Muscle of leg (tissue), 11 donors: Measurements from ENCODE around the gene SALL1. TPM values are rescaled to one million over a fixed set of nuclear protein-coding genes. Genes with fewer than 3 reads are reported as not detected.

ENCODE experiments used
- DNase-seq: peaks from one replicate; pipeline ENCODE4 v3.0.0; 2013
- H3K27ac ChIP-seq: one replicate; pipeline ENCODE4 v1.5.1; 2013; ENCODE audit warnings: mild to moderate bottlenecking, low read length, control low read depth
- H3K27me3 ChIP-seq: one replicate; pipeline ENCODE4 v1.6.1; 2013; ENCODE audit warnings: low read length; ENCODE audit not compliant: control insufficient read depth, insufficient read depth
- H3K36me3 ChIP-seq: one replicate; pipeline ENCODE4 v1.6.1; 2013; ENCODE audit warnings: low read length; ENCODE audit not compliant: control insufficient read depth, insufficient read depth
- H3K4me1 ChIP-seq: one replicate; pipeline ENCODE4 v1.6.1; 2013; ENCODE audit warnings: low read length; ENCODE audit not compliant: control insufficient read depth, insufficient read depth
- H3K4me3 ChIP-seq: one replicate; pipeline ENCODE4 v1.5.1; 2013; ENCODE audit warnings: low read length, control low read depth
- H3K9me3 ChIP-seq: replicated peaks from 2 replicates; pipeline ENCODE4 v1.6.1; 2013; ENCODE audit warnings: low read depth, low read length; ENCODE audit not compliant: control insufficient read depth
- WGBS: methylation state at CpG from one replicate; pipeline ENCODE4 v1.1.5; 2013; ENCODE audit warnings: missing lambda C conversion rate; ENCODE audit not compliant: insufficient coverage; 5-methylcytosine and 5-hydroxymethylcytosine counted together
- polyA plus RNA-seq, 8 donors: library from polyadenylated mRNA; unstranded; fragments of 120-200 nt; gene quantifications; one replicate each; pipeline versions ENCODE4 v1.2.1 to v1.2.3, GENCODE V29; 2013; ENCODE audit warnings: inconsistent platforms in 1 of 8, low replicate concordance in 1 of 8; ENCODE audit not compliant: insufficient read length in 8 of 8, insufficient read depth in 1 of 8
- total RNA-seq: library from RNA; stranded (reverse); fragments of 120-200 nt; gene quantifications from one replicate; pipeline ENCODE4 v1.2.4, GENCODE V29; 2013

The SALL1 gene
- total and polyA plus RNA-seq, 9 donors: under 0.01 to 0.26 (median 0.14) TPM

DNA sequence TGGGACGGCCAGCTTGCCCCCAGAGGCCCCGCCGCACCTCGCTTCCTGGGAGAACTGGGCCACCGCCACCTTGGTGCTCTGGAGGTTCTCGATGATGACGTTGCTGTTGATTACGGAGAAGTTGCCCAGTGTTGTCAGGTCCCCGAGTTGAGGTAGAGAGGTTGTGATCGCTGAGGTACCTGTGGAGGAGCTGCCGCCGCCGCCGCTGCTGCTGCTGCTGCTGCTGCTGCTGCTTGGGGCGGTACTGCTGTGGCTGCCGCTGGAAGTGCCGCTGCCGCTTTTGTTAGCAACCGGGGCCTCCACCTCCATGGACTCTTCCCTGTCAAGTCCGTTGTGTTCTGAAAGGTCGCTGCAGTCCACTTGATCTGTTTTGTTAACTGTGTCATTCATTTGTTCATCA, 9.5 kb downstream of the SALL1 start:
- 88% methylated on average over 20 of the region's 21 CpGs for WGBS
- H3K27me3 ChIP-seq: peaks cover 33% of the 10 kb centered on the region
- H3K4me3 ChIP-seq: no peak overlapping the region

DNA sequence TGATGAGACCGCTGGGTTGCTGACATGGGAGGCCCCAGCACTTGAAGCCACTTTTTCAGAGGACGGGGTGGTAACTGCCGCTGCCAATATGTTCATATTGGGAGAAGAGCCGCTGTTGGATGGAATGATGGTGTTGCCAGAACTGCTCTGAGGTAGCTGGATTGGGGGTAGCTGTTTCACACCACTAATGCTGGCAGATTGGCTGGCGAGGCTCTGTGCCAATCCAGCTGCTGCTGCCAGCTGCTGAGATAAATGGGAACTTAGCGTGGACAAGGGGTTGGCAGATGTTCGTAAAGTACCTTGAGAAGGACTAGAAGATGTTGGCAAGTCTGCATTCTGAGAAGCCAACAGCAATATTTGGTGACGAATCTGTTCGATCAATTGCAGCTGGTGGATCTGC, 10.0 kb downstream of the SALL1 start:
- Histone ChIP-seq H3K27me3 (peaks cover 30% of the 10 kb centered on the region), H3K9me3 (no peaks in the 10 kb centered on the region)
- WGBS: 78% methylated on average over 9 of the region's 9 CpGs

More for the DNA sequence above, 9.5 kb downstream of the SALL1 start:
- DNase-seq: no peak
- H3K9me3 ChIP-seq: no peaks in the 10 kb centered on the region
- no peaks in the 10 kb centered on the region for H3K36me3 ChIP-seq
- peaks cover 8% of the 10 kb centered on the region for H3K4me1 ChIP-seq
- no peak overlapping the region for H3K27ac ChIP-seq

DNA sequence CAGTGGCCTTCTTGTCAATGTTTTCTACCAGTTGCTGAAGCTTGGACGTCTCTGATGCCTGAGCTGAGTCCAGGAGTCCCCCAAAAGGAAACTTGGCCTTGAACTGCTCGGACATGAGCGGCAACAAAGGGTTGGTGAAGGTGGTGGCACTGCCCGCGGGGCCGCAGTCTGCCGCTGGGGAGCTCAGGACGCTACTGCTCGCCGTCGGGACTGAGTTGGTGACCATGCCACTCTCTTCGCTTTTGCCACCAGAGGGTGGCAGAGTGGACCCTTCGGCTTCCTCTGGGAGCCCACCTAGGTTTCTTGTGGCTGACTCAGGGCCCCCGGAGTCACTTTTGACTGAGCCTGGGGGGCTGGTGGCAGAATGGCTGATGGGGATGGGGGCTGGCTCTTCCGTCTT, 11.0 kb downstream of the SALL1 start:
- H3K4me3 ChIP-seq: no peak overlapping the region
- no peak for DNase-seq
- 90% methylated on average over 15 of the region's 15 CpGs for WGBS
- H3K9me3 ChIP-seq: no peaks in the 10 kb centered on the region
- no peak overlapping the region for H3K27ac ChIP-seq
- H3K4me1 ChIP-seq: peaks cover 8% of the 10 kb centered on the region
- peaks cover 35% of the 10 kb centered on the region for H3K27me3 ChIP-seq
- no peaks in the 10 kb centered on the region for H3K36me3 ChIP-seq

More for the DNA sequence above, 10.0 kb downstream of the SALL1 start:
- Histone ChIP-seq H3K27ac (no peak overlapping the region), H3K4me3 (no peak overlapping the region), H3K4me1 (peaks cover 8% of the 10 kb centered on the region), H3K36me3 (no peaks in the 10 kb centered on the region)
- DNase-seq: no peak

- H3K27me3 ChIP-seq: peaks cover 41% of the 10 kb centered on the region
- H3K9me3 ChIP-seq: no peaks in the 10 kb centered on the region
- H3K27ac ChIP-seq: no peak overlapping the region
- H3K36me3 ChIP-seq: no peaks in the 10 kb centered on the region
- H3K4me1 ChIP-seq: peaks cover 9% of the 10 kb centered on the region
- H3K4me3 ChIP-seq: no peak overlapping the region
- 84% methylated on average over 8 of the region's 11 CpGs for WGBS
- no peak for DNase-seq
Measured at GRCh38 chr16:51139568-51139967, 11.5 kb downstream of the SALL1 start.

DNA sequence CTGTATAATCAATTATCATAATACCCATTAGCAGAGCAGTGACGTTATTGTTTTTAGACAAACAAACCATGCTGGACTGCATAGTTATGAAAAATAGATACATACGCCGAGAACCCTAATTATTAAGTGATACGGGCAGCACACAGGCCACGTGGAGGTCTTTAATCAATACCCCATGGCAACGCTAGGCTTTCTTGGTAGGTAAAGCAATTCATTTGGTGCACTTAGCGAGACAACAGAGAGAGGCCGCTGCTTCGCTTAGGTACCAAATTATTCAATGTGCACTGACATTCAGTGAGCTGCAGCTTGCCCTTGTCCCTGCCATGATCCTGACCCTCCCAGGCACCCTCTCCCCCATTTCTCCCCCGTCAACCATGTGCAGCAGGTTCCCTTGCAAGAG, 12.9 kb downstream of the SALL1 start:
- DNase-seq: no peak
- H3K27me3 ChIP-seq: peaks cover 54% of the 10 kb centered on the region
- peaks cover 11% of the 10 kb centered on the region for H3K4me1 ChIP-seq
- WGBS: 84% methylated on average over 8 of the region's 10 CpGs
- H3K27ac ChIP-seq: no peak overlapping the region
- H3K36me3 ChIP-seq: no peaks in the 10 kb centered on the region
- no peaks in the 10 kb centered on the region for H3K9me3 ChIP-seq
- no peak overlapping the region for H3K4me3 ChIP-seq

- peaks cover 53% of the 10 kb centered on the region for H3K27me3 ChIP-seq
Measured at GRCh38 chr16:51137097-51137496, 14.0 kb downstream of the SALL1 start.

GRCh38 chr16:51134876-51135275, 16.2 kb downstream of the SALL1 start:
- WGBS: 22% methylated on average over 25 of the region's 34 CpGs
- no peaks in the 10 kb centered on the region for H3K9me3 ChIP-seq
- peaks cover 49% of the 10 kb centered on the region for H3K27me3 ChIP-seq
- no peak for DNase-seq
- H3K4me3 ChIP-seq: no peak overlapping the region
- no peak overlapping the region for H3K27ac ChIP-seq
- H3K4me1 ChIP-seq: peaks cover 4% of the 10 kb centered on the region
- no peaks in the 10 kb centered on the region for H3K36me3 ChIP-seq

More at GRCh38 chr16:51137097-51137496, 14.0 kb downstream of the SALL1 start:
- no peaks in the 10 kb centered on the region for H3K9me3 ChIP-seq
- no peak overlapping the region for H3K27ac ChIP-seq
- 74% methylated on average over 18 of the region's 18 CpGs for WGBS
- H3K4me1 ChIP-seq: peaks cover 11% of the 10 kb centered on the region
- H3K36me3 ChIP-seq: no peaks in the 10 kb centered on the region
- no peak for DNase-seq
- H3K4me3 ChIP-seq: no peak overlapping the region

DNA sequence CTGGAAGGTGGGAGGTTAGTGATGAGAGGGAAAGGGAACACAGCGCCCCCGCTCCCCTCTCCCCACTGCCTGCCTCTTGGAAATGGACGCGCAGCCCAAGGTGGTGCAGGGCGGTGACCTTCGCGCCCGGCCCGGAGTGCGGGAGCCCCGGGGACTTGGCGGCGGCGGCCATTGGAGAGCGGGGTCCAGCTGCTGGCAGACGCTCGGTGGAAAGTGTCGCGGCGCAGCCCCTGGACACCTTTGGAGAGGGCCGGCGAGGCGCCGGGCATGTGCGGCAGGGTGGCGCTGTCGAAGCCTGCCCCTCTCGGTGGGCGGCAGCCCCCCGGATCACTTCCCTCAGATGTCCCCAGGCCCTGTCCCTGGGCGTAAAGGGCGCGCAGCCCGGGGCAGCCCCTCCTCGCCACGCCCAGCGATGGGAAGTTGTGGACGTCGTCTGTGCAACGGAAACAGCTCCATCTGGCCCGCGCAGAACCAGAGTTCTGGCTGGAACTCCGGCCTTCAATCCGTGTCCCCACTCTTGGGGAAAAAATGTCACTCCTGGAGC, 16.7 kb downstream of the SALL1 start:
- WGBS: under 1% methylated on average over 44 of the region's 44 CpGs
- Histone ChIP-seq H3K4me1 (peaks cover 4% of the 10 kb centered on the region), H3K27ac (no peak overlapping the region), H3K4me3 (no peak overlapping the region), H3K27me3 (peaks cover 49% of the 10 kb centered on the region), H3K36me3 (no peaks in the 10 kb centered on the region), H3K9me3 (no peaks in the 10 kb centered on the region)
- DNase-seq: no peak

DNA sequence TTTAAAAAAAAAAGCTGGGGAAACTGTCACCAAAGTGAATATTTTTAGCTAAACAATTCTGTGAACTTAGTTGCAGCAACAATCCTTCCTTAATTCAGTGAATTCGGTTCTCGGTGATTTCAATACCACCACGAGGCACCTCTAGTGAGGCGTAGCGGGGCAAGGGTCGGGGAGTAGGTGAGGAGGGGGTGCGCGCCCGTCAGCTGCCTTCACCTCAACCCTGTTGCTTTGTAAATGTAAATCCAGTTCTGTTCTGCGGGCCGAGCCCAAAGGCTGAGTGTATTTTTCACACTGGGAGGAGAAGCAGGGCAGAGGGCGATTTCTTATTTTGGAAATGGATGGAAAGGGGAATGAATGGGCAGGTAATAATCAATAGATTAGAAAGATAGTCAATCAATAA, 17.4 kb downstream of the SALL1 start:
- Histone ChIP-seq H3K36me3 (no peaks in the 10 kb centered on the region), H3K9me3 (no peaks in the 10 kb centered on the region), H3K4me1 (peaks cover 4% of the 10 kb centered on the region), H3K27ac (no peak overlapping the region), H3K27me3 (peaks cover 47% of the 10 kb centered on the region), H3K4me3 (no peak overlapping the region)
- no peak for DNase-seq
- WGBS: 15% methylated on average over 10 of the region's 12 CpGs

GRCh38 chr16:51133183-51133582, 17.9 kb downstream of the SALL1 start:
- no CpG with 5 or more reads among the region's 9 CpGs for WGBS
- Histone ChIP-seq H3K27ac (no peak overlapping the region), H3K4me3 (no peak overlapping the region), H3K27me3 (peaks cover 42% of the 10 kb centered on the region), H3K36me3 (no peaks in the 10 kb centered on the region), H3K4me1 (peaks cover 4% of the 10 kb centered on the region), H3K9me3 (no peaks in the 10 kb centered on the region)
- no peak for DNase-seq
